Putamen (tissue), 1 donor: Measurements from ENCODE around the gene CYGB.
"Not testable (repeated sequence)": the region's sequence is repeated elsewhere in the genome, so short reads cannot be mapped to it uniquely, and the experiment has no call there.

ENCODE experiments used
- DNase-seq: peaks from one replicate; pipeline ENCODE4 v3.0.0-alpha.2; 2016; ENCODE audit warnings: low spot score

CYGB gene

GRCh38 chr17:76567634-76568432 lies 30.3 kb upstream of the CYGB start:
- no peak for DNase-seq

GRCh38 chr17:76566988-76567431 lies 29.5 kb upstream of the CYGB start:
- DNase-seq: no peak

- DNase-seq: no peak
Measured at GRCh38 chr17:76566613-76566943, 29.1 kb upstream of the CYGB start.

GRCh38 chr17:76565728-76566612 lies 28.5 kb upstream of the CYGB start:
- DNase-seq: no peak

- not testable (repeated sequence) for DNase-seq
Measured at GRCh38 chr17:76564991-76565727, 27.6 kb upstream of the CYGB start.

GRCh38 chr17:76563359-76563758 lies 25.9 kb upstream of the CYGB start:
- DNase-seq: not testable (repeated sequence)

- no peak for DNase-seq
Measured at GRCh38 chr17:76562734-76563148, 25.2 kb upstream of the CYGB start.

- no peak for DNase-seq
Measured at GRCh38 chr17:76561799-76562268, 24.3 kb upstream of the CYGB start.

GRCh38 chr17:76561332-76561731 lies 23.8 kb upstream of the CYGB start:
- DNase-seq: no peak

- DNase-seq: no peak
Measured at GRCh38 chr17:76560877-76561221, 23.3 kb upstream of the CYGB start.

- no peak for DNase-seq
Measured at GRCh38 chr17:76560036-76560876, 22.7 kb upstream of the CYGB start.

GRCh38 chr17:76559460-76559859 lies 22.0 kb upstream of the CYGB start:
- DNase-seq: not testable (repeated sequence)

- no peak for DNase-seq
Measured at GRCh38 chr17:76558198-76559095, 20.9 kb upstream of the CYGB start.

GRCh38 chr17:76557368-76558197 lies 20.1 kb upstream of the CYGB start:
- DNase-seq: peak; percentile 88

- DNase-seq: no peak
Measured at GRCh38 chr17:76556765-76557367, 19.4 kb upstream of the CYGB start.

- no peak for DNase-seq
Measured at GRCh38 chr17:76554131-76554530, 16.6 kb upstream of the CYGB start.

- DNase-seq: no peak
Measured at GRCh38 chr17:76553178-76553908, 15.8 kb upstream of the CYGB start.

- DNase-seq: no peak
Measured at GRCh38 chr17:76551685-76552084, 14.2 kb upstream of the CYGB start.
